Medulla oblongata (tissue), 1 donor: Measurements from ENCODE around the gene LRRC8A.
"Not testable (repeated sequence)": the region's sequence is repeated elsewhere in the genome, so short reads cannot be mapped to it uniquely, and the experiment has no call there.

ENCODE experiments used
- DNase-seq: peaks from one replicate; pipeline ENCODE4 v3.0.0-alpha.2; 2015; ENCODE audit errors: extremely low spot score

Gene LRRC8A

DNA sequence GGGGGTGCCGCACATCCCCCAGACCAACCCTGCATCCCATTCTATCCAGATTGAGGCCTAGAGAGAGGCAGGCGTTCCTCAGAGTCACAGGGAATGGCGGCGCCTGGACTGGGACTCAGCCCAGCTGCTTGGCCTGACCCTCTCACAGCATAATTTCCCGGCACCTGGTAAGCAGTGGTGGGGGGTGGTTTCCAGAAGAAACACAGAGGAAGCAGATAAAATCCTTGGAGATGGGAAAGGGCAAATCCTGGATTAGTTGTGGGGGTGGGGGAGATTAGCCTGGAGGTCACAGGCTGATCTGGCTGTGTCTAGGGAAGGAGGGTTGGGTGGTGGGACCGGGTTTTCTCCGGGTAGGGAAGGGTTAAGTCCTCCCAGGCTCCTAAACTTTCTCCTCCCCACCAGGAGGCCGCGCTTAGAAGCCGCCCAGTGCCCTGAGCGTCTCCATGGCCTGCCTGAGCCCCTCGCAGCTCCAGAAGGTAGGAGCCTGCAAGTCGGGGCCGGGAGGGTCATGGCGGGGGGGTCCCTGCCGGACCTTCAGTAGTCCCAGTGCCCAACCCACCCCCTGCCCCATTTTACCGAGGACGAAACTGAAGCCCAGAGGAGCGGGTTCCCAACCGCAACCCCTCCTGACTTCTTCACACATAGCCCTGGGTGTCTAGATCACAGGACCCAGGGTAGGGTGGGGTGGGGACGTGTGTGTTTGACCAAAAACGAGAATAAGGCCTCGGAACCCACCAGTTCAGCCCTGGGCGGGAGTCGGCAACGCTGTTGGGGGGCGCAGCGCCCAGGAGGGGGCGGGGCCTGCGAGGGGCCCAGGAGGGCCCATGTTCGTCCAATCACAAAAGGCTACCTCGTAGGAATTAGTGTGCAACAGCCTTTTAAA lies 40.2 kb downstream of the LRRC8A start:
- DNase-seq, result no peak

DNA sequence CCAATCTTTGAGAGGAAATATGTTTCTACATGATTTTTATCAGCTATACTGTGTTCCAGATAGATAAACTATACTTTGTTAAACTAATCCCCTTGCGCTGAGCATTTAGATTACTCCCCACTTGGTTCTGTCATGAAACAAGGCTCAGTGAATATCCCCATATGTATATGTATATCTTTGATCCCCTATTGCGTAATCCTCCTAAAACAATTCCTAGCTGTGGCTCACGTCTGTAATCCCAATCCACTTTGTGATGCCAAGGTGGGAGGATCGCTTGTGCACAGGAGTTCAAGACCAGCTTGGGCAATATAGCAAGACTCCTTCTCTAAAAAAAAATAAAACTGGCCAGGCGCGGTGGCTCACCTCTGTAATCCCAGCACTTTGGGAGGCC lies 41.6 kb downstream of the LRRC8A start:
- DNase-seq, result no peak

DNA sequence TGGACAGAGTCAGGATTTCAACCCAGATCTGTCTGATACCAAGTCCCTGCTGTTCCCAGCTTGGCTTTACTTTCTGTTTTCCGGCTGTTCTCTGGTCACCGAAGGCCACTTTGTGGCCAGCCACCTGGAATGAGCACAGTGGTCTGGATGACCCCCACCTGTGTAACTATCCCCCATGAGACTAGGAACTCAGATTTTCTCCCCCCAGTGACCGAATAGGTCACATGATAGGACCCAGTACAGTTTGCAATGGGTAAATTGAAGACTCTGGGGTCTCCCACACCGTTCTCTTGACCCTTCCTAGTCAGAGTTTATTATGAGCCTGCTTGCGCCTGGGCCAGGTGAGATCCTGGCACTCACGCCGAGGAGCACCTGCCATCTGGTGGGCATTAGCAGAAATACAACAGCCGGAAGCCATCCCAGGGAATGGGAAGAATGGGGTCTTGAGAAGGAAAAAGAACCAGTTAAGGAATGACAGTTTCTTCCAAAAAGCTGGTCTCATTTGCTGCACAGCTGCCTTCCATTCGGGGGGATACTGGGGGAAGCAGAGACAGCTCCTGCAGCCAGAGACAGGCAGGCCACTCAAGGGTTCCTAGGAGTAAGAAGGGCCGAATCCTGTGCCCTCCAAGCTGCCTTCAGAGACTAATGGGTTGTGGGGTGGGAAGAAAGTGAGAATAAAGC lies 45.9 kb downstream of the LRRC8A start:
- DNase-seq, result peak; percentile 45

DNA sequence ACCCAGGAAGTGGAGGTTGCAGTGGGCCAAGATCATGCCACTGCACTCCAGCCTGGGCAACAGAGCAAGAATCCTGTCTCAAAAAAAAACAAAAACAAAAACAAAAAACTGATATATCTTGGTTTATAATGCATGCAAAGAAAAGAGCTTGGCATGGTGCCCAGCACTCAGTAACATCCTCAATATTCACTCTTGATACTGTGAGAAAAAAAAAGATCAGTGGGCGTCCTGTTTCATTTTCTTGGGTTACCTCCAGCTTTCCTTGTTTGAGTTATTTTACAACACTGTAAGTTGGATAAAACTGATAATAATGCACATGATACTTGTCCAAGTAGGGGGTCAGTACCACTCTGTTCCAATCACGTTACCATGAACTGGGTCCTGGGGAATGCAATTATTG lies 46.7 kb downstream of the LRRC8A start:
- no peak for DNase-seq

DNA sequence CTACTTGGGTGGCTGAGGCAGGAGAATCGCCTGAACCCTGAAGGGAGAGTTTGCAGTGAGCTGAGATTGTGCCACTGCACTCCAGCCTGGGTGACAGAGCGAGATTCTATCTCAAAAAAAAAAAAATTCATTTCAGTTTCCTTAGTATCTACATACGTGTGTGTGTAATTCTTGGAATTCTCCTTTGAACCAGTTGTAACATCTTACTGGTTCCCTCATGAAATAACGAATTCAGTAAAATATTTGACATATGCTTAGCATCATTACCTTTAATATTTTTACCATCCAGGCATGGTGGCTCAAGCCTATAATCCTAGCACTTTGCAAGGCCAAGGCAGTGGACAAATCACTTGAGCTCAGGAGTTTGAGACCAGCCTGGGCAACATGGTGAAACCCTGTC lies 47.6 kb downstream of the LRRC8A start:
- DNase-seq, result no peak

DNA sequence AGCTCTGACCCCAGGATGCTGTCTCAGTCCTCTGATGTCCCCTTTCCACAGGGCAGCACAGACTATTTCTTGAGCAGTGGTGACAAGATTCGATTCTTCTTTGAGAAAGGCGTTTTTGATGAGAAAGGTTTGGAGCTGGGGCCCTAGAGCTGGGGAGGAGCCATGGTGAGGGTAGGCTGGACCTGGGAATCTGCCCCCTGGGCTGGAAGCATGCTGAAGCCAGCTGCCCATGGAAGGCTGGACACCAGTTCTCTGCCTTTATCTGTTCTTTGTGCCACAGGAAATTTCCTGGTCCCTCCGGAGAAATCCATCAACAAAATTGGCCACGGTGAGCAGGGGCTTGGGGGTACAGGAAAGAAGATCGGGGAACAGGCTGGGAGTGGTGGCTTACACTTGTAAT lies 51.8 kb downstream of the LRRC8A start:
- DNase-seq, result no peak

DNA sequence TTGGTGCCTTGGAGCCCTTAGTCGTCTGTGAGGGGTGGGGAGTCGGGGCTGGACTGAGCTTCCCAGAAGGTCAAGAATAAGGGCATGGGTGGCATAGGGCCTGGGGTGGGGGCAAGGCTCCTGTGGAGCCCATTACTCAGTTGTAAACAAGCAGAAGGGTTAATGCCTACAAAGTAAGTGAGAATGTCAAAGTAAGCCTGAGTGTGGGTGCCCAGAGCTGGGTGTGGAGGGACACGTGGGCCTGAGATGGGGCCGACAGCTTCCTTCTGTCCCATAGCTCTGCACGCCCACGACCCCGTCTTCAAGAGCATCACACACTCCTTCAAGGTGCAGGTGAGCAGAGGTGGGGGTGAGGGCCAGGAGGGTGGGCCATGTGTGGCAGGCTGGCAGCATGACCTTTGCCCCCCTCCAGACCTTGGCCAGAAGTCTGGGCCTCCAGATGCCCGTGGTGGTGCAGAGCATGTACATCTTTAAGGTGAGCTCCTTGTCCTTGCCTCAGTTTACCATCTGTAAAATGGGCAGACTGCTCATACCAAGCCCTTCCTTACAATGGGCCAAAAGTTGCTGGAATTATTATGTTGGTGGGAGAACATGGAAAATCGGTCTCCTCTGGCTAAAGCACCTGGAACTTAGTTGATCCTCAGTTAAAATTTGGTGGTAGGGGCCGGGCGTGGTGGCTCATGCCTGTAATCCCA lies 54.4 kb downstream of the LRRC8A start:
- no peak for DNase-seq

DNA sequence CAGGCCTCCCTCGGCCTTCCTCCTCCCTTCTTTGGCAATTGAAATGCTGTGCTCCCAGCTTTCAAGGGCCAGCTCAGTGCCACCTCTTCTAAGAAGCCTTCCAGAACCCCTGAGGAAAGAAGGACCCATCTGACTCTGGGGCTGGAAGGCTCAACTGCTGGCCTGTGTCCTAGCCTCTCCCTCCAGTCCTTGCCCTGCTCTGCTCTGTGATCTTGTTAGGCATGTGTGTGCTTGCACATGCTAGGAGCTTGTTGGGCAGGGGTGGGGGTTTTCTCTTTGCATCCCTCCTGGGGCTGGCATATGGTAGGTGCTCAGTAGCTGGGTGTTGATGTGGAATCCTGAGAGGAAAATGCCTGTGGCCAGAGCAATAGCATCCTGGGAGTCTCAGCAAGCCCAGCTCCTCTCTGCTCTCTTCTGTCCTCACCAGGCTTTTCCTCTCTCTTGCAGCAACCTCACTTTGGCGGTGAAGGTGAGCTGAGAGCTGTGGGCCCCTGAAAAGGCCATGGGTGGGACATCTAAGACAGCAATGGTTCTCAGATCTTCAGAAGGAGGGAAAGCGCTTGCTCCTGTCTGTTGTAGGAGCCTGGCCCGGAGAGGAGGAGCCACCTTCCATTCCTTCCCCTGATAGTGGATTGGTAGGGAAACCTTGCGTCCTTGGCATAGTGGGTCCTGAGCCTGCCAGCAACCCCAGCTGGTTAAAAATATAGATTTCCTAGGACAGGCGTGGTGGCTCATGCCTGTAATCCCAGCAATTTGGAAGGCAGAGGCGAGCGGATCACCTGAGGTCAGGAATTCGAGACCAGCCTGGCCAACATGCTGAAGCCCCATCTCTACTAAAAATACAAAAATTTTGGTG lies 55.6 kb downstream of the LRRC8A start:
- no peak for DNase-seq

DNA sequence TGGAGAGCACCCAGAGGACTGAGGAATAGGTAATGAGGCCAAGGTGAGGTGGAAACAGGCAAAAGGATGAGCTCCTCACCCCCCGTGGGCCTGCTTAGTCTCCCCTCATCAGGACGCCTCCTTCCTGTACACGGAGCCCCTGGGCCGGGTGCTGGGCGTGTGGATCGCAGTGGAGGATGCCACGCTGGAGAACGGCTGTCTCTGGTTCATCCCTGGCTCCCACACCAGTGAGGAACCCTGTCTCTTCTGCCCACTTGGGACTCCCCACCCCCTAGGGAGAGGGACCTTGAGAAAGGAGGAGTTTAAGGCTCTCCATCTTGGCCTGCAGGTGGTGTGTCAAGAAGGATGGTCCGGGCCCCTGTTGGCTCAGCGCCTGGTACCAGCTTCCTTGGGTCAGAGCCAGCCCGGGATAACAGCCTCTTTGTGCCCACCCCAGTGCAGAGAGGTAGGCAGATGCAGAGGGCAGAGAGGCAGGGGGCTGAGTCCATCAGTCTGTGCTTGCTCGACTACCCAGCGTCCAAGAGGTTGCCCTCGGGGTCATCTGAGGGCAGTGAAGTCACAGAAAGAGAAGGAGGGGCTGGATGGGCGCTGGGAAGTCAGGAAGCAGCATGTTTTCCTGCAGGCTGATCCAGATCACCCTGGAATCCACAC lies 58.5 kb downstream of the LRRC8A start:
- DNase-seq, result no peak

DNA sequence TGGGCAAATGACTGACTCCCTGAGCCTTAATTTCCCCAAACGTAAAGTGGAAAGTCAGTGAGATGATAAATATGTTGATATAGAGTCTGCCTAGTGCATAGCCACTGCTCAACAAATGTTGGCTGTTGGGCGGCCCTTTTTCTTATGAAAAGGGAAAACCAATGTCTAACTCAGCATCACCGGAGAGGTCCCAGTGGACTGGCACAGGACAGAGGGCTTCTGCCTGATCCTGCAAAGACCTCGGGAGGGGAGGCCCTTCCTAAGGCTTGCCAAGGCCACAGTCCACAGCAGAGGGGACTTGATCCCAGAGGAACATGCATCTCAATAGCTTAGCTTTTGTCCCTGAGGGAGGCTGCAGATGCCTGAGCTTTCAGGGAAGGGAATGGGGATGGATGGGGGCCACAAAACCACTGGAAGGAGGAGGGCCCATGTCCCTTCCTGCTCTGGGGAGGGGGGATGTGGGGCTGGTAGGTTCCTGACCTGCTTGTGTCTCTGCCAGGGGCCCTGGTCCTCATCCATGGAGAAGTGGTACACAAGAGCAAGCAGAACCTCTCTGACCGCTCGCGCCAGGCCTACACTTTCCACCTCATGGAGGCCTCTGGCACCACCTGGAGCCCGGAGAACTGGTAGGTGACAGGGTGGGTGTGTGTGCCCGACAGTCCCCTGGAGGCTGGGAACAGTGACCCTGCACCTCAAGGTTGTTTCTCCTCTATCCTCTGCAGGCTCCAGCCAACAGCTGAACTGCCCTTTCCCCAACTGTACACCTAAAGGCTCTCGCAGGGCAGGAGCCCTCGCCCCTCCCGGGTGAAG lies 59.2 kb downstream of the LRRC8A start:
- no peak for DNase-seq

DNA sequence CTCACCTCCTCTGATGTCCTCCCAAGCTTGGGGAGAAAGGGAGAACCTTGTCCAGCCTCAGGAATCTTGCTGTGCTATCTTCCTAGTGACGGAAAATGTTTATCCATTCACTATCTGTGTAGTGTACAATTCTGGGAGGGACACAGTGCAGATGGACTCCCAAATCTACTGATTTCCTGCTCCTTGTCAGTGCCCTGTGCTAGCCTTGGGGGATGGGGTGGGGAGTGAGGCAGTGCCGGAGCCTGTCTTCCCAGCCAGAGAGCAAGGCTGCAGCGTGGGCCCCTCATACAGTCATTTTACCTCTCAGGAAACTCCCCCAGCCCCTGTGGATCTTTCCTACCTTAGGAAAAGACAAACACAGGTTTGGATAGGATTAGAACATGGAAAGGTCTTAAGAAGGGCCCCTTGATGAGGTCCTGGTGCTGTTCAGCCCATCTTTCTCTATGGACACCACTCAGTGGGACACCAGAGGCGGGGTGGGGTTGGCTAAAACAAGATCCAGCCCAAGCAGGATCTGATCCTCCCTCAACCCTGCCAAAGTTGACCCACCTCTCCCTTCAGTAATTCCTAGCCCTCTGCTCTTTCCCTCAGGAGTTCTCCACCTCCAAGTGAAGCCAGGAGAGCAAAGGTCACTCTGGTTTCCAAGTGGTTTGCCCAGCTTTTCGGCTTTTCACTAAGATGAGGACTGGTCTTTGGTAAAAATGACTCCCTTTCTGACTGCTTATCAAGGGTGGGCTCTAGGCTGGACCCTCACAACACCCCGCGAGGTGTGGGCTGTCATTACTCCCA lies 62.1 kb downstream of the LRRC8A start:
- DNase-seq, result no peak

DNA sequence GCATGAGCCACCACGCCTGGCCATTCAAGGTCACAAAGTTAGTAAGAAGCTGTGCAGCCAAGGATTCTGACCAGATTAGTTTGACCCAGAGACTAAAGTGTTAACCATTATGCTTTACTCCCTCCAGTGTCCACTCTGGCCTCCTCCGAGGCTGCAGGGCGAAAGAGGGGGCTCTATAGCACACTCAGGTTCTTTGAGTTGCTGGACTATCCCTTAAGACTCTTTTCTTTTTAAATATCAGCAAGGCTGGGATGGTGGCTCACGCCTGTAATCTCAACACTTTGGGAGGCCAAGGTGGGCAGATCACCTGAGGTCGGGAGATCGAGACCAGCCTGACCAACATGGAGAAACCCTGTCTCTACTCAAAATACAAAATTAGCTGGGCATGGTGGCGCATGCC lies 63.0 kb downstream of the LRRC8A start:
- not testable (repeated sequence) for DNase-seq

DNA sequence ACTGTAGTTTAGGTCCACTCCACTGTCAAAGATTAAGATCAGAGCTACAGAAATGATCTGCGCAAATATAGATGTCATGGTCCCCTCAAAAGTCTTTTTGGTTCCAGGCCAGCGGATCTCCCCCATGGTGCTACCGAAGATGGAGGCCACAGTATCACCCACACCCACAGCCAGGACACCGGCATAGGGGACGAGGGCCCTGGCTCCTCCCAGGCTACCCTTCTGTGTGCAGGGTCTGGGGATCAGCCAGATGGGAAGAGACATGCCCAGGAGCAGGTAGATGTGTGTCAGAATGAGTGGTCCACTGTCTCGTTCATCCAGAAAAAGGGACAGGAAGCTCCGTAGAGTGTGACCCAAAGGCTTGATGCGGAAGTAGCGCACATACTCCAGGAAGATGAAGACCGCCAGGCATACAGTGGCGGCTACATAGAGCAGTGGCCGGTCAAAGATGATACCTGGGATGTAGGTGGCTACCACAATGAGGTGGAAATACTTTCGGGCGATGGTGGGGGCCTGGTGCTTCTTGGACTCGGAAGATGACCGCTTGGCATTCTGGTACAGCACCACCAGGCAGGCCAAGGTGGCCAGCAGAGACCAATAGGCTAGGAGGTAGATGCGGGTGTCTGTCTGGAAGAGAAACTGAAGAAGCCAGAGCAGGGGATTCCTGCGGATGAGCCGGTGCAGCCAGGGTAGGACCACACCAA lies 64.0 kb downstream of the LRRC8A start:
- no peak for DNase-seq

DNA sequence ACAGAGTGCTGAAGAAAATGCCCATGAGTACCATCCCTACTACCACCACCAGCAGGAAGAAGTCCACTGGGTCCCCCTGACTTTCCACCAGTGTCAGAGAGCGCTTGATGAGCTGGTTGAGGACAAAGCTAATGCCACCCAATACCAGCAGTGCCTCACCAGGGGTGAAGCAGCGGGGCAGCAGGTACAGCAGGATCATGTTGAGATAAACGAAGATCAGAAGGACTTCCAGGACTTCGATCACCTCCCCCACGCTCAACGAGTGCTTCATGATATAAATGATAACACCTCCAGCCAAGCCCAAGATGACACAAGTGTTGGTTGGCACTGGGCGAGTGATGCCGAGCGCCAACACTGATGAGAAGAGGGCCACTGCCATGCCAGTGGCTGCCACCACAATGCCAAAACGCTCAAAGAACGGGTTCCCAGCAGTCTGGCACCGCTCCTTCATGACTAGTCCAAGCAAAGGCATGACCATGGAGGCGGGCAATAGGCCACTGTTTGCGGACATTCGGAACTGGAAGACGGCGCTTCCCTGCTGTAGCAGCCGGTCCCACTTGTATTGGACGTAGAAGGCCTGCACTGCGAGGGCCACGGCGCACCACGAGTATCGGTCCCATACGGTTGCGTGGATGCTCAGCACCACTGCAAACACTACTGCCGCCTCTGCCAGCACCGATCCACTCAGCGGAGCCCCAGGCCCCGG lies 64.8 kb downstream of the LRRC8A start:
- peak; percentile 47 for DNase-seq

DNA sequence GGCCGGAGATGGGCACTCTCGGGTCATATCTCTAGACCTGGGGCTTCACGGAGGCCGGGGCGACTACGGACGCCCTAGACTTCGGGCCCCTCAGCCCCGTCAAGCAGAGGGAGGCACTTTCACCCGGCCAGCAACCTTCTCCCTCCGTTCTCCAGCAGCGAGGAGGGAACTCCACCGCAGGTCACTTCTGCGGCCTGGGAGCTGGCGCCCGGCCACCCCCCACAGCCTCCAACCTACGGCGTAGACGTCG lies 65.3 kb downstream of the LRRC8A start:
- no peak for DNase-seq

DNA sequence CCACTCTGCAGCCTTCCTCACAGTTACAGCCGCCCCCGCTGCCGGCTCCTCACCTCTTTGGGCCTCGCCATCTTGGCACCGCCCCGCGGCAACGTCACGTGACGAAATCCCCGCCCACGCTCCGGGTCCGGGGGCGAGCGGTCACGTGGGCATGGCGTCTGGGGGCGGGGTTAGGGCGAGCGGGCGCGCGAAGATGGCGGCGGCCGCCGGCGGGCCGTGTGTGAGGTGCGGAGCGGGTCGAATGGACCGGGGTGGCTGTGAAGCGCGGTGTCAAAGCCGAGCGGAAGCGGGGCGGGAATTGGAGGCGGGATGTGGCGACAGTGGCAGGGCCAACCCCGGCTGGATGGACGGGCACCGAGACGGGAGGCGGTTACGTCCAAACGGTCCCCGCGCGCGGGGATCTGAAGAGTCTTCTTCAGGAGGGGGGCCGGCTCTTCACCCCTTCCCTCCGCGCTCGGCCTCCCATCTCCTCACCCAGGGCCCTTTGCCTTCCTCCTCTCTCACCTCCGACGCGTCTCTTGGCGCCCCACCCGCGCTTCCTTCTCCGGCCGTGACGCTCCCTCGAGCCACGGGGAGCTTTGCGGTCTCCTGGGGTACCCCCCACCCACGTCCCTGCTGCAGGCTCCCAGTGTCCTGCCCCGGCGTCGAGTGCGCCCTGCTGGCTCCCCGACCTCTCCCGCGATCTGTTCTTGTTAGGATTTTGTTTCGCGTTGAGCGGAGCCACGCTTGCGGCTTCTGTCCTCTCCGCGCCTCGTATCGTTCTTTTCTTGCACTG lies 65.8 kb downstream of the LRRC8A start, which contains the start of the genes DOLK and NUP188:
DOLK (minus strand) TSS at position 77 of the 775 bp plus-strand sequence. CDS start 300 bp downstream, outside the sequence.
NUP188 (plus strand) TSS at position 173 of the 775 bp plus-strand sequence; CDS start at position 194, 21 bp downstream.
- peak; percentile 97 for DNase-seq

DNA sequence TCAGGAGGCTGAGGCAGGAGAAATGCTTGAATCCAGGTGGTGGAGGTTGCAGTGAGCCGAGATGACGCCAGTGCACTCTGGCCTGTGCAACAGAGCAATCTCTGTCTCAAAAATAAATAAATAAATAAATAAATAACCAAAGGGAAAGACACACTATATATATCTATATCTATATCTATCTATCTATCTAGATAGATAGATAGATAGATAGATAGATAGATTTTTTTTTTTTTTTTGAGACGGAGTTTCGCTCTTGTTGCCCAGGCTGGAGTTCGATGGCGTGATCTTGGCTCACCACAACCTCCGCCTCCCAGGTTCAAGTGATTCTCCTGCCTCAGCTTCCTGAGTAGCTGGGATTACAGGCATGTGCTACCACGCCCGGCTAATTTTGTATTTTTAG lies 79.5 kb downstream of the LRRC8A start:
- DNase-seq, result not testable (repeated sequence)
